Brain microvascular endothelial cell (primary cell): ENCODE data around the gene NXF2.

Experiments used
- DNase-seq: peaks from one replicate; pipeline ENCODE4 v3.0.0-alpha.2; 2020
- H3K27ac ChIP-seq: fragments of 250-450 bp; sonication (Bioruptor Pico); 2 replicates; pipeline ENCODE4 v1.5.1; 2020; ENCODE audit warnings: mild to moderate bottlenecking, moderate library complexity
- H3K27me3 ChIP-seq: fragments of 250-450 bp; sonication (Bioruptor Pico); replicated peaks from 2 replicates; pipeline ENCODE4 v1.5.1; 2020; ENCODE audit warnings: mild to moderate bottlenecking
- H3K36me3 ChIP-seq: fragments of 250-450 bp; sonication (Bioruptor Pico); replicated peaks from 2 replicates; pipeline ENCODE4 v1.5.1; 2020; ENCODE audit warnings: mild to moderate bottlenecking
- H3K4me3 ChIP-seq: 2 replicates; pipeline ENCODE4 v1.5.1; 2011; ENCODE audit warnings: low read depth, mild to moderate bottlenecking, control low read depth, low read length, moderate library complexity
- in situ Hi-C: cut with HindIII; loops from 2 replicates; pipeline ENCODE4 v1.10.0; 2017; ENCODE audit warnings: low sequenced_read_pairs, low pct_ligation_motif_present
- TF ChIP-seq, protein P1 (sequence below): IDR thresholded peaks from 2 replicates; pipeline ENCODE4 v1.5.1; 2011; ENCODE audit warnings: low read depth, mild to moderate bottlenecking, moderate library complexity, low read length, control low read depth, inconsistent platforms; ENCODE audit errors: missing control alignments

Gene NXF2

DNA sequence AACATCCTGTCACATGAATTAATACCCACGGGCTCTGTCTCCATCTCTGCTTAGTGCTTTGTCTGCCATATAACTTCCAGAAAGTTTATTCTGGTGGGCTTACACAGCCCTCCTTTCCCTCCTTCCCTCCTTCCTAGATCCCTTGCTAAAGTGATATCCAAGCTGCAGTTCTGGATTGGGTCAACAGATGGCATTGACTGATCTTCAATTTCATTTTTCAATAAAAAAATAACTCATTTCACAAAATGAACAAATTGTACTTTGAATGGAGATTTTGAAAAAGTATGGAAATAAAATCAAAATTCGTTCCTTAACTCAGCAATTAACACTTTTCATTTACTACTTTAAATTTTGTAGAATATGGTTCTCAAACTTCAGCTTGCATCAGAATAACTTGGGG is 94.9 kb downstream of the NXF2 start:
- Histone ChIP-seq H3K4me3 (no peak overlapping the region), H3K36me3 (no peaks in the 10 kb centered on the region), H3K27me3 (no peaks in the 10 kb centered on the region), H3K27ac (no peak overlapping the region)
- TF ChIP-seq, protein P1, sequence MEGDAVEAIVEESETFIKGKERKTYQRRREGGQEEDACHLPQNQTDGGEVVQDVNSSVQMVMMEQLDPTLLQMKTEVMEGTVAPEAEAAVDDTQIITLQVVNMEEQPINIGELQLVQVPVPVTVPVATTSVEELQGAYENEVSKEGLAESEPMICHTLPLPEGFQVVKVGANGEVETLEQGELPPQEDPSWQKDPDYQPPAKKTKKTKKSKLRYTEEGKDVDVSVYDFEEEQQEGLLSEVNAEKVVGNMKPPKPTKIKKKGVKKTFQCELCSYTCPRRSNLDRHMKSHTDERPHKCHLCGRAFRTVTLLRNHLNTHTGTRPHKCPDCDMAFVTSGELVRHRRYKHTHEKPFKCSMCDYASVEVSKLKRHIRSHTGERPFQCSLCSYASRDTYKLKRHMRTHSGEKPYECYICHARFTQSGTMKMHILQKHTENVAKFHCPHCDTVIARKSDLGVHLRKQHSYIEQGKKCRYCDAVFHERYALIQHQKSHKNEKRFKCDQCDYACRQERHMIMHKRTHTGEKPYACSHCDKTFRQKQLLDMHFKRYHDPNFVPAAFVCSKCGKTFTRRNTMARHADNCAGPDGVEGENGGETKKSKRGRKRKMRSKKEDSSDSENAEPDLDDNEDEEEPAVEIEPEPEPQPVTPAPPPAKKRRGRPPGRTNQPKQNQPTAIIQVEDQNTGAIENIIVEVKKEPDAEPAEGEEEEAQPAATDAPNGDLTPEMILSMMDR = peak; percentile 37
- no peak for DNase-seq
- in situ Hi-C loops = no loop called here

- TF ChIP-seq, protein P1 = peak; percentile 82
- Histone ChIP-seq H3K4me3 (no peak overlapping the region), H3K27me3 (no peaks in the 10 kb centered on the region), H3K27ac (no peak overlapping the region), H3K36me3 (no peaks in the 10 kb centered on the region)
- DNase-seq = peak; percentile 59
- in situ Hi-C loops = no loop called here
Observed at GRCh38 chrX:102345916-102346315, 98.9 kb downstream of the NXF2 start.
